Fibroblast of mammary gland (primary cell): ENCODE data around the gene USP36.
"Not testable (repeated sequence)": the region's sequence is repeated elsewhere in the genome, so short reads cannot be mapped to it uniquely, and the experiment has no call there.

Experiments
- DNase-seq: peaks from one replicate; pipeline ENCODE4 v3.0.0-alpha.2; 2010; ENCODE audit warnings: low read depth
- H3K4me3 ChIP-seq: 2 replicates; pipeline ENCODE4 v1.5.1; 2011; ENCODE audit warnings: low read depth, mild to moderate bottlenecking, low read length, moderate library complexity; ENCODE audit not compliant: control insufficient read depth
- TF ChIP-seq, protein P1 (sequence below): conservative IDR thresholded peaks from 2 replicates; pipeline ENCODE4 v1.5.1; 2011; ENCODE audit warnings: low read depth, low read length, inconsistent platforms; ENCODE audit not compliant: control insufficient read depth, insufficient read depth

USP36 gene

DNA sequence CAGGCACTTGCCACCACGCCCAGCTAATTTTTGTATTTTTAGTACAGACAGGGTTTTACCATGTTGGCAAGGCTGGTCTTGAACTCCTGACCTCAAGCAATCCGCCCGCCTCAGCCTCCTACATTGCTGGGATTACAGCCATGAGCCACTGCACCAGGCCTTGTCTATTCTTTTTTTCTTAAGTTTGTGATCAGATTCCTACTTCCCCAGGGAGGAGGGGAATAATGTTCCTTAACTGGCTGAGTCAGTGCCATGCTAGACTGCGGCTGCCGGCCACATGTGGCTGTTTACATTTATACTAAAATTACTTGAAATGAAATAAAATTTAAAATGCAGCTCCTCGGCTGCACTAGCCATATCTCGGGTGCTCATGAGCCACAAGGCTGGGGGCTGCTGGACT is 27.8 kb upstream of the USP36 start:
- DNase-seq = peak; percentile 90
- H3K4me3 ChIP-seq = no peak overlapping the region
- TF ChIP-seq, protein P1, sequence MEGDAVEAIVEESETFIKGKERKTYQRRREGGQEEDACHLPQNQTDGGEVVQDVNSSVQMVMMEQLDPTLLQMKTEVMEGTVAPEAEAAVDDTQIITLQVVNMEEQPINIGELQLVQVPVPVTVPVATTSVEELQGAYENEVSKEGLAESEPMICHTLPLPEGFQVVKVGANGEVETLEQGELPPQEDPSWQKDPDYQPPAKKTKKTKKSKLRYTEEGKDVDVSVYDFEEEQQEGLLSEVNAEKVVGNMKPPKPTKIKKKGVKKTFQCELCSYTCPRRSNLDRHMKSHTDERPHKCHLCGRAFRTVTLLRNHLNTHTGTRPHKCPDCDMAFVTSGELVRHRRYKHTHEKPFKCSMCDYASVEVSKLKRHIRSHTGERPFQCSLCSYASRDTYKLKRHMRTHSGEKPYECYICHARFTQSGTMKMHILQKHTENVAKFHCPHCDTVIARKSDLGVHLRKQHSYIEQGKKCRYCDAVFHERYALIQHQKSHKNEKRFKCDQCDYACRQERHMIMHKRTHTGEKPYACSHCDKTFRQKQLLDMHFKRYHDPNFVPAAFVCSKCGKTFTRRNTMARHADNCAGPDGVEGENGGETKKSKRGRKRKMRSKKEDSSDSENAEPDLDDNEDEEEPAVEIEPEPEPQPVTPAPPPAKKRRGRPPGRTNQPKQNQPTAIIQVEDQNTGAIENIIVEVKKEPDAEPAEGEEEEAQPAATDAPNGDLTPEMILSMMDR = no peak

DNA sequence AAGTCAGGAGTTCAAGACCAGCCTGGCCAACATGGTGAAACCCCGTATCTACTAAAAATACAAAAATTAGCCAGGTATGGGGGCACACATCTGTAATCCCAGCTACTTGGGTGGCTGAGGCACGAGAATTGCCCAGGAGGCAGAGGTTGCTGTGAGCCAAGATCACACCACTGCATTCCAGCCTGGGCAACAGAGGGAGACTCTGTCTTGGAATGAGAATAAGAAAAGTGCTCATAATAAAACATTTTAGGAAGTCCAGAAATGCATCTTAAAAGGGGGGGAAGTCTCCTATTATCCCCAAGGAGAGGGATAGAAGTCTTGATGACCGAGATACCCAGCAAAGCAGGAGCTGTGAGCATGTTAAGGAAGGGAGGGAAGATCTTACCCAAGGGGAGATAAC is 26.4 kb upstream of the USP36 start:
- H3K4me3 ChIP-seq, DNase-seq: not testable (repeated sequence)

DNA sequence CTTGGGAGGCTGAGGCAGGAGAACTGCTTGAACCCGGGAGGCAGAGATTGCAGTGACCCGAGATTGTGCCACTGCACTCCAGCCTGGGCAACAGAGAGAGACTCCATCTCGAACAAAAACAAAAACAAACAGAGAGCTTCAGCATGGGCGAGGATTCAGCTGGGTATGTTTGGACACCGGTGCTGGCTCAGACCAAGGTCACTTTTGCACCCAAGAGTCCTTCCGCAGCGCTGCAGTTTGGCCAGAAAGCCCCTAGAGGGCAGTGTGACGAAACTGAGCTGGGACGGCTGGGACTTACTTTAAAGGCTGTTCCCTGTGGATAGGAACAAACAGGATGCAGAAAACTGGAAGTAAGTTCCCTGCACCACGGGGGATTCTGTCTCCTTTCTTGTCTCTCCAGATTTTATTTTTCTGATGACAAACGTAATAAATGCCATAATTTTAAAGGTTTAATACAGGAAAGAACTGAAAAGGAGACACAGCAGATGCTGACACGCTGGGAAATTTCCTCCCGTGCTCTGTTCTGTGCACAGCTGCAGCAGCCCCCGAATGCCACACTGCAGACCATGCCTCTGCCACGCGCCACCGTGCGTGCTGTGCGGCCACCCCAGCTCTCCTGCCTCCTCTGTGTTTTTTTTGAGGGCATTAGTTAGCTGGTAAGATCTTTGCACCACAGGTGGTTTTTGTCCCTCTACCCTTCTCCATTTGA is 25.2 kb upstream of the USP36 start:
- TF ChIP-seq, protein P1 = peak; percentile 85
- DNase-seq = peak; percentile 83
- H3K4me3 ChIP-seq = no peak overlapping the region

DNA sequence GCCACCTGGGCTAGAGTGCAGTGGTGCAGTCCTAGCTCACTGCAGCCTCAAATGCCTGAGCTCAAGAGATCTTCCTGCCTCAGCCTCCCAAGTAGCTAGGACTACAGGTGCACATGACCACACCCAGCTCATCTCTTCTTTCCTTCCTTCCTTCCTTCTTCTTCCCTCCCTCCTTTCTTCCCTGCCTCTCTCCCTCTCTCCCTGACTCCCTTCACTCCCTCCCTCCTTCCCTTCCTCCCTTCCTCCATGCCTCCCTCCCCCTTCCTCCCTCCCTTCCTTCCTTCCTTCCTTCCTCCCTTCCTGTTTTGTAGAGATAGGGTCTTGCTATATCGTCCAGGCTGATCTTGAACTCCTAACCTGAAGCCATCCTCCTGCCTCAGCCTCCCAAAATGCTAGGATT is 23.5 kb upstream of the USP36 start:
- H3K4me3 ChIP-seq = no peak overlapping the region
- no peak for DNase-seq
- TF ChIP-seq, protein P1 = no peak

DNA sequence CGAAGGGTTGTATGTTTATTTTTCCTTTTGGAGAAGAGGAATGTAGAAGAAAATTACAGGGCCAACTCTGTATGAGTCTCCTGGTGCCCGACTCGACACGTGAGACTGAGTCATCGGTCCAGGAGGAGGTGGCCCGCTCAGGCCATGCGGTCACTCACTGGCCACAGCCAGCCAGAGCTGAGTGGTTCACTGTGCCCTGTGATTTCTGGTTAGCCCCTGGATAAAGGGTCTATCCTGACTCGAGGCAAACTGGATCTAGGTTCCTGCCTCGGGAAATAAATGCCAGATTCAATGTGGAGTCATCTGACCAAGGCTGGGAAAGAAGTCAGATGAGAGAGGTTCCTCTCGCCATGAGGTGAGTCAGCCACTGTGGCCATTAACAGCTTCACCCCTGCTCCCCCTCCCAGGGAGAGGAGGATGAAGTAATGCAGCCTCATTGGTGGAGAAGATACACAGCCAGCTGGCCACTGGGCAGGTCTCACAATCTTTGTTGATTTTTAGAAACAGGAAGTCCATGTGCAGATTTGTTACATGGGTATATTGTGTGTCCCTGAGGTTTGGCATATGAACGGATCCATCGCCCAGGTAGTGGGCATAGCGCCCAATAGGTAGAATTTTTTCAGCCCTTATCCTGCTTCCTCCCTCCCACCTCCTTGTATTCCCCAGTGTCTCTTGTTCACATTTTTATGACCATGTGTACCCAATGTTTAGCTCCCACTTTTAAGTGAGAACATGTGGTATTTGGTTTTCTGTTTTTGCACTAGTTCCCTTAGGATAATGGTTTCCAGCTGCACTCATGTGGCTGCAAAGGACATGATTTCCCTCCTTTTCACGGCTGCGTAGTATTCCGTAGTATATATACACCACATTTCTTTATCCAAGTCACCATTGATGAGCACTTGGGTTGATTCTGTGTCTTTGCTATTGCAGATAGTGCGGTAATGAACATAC is 21.7 kb upstream of the USP36 start:
- DNase-seq = peak; percentile 98
- TF ChIP-seq, protein P1 = no peak
- no peak overlapping the region for H3K4me3 ChIP-seq

GRCh38 chr17:78861229-78861628 is 20.6 kb upstream of the USP36 start:
- TF ChIP-seq, protein P1 = no peak
- DNase-seq = no peak
- no peak overlapping the region for H3K4me3 ChIP-seq

DNA sequence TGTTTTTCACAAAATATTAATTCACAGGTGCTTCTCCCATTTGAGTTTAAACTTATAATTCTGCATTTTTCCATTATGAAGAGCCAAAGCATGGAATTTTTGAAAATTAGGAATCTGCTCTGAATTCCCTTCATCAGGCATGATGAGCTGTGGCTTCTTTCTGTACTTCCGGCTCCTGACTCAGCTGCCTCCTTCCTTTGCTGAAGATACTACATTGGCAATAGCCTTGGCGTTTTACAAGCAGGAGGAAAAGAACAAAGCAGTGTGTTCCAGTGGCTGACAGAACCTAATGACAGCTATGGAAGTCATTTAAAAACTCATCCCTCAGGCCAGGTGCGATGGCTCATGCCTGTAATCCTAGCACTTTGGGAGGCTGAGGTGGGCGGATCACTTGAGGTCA is 18.4 kb upstream of the USP36 start:
- TF ChIP-seq, protein P1 = no peak
- no peak for DNase-seq
- H3K4me3 ChIP-seq = no peak overlapping the region
